Activated CD4-positive, alpha-beta T cell treated with anti-CD3 and anti-CD28 coated beads, Interleukin-10, Interleukin-2, amounts not matched to agents 100 ng/mL and 50 ng/mL, durations not matched to agents 16 hours and 8 hours (primary cell): ENCODE data around the gene IGFBP2.

ENCODE experiments used
- DNase-seq: peaks from one replicate; pipeline ENCODE4 v3.0.0-alpha.2; 2020

Gene IGFBP2

DNA sequence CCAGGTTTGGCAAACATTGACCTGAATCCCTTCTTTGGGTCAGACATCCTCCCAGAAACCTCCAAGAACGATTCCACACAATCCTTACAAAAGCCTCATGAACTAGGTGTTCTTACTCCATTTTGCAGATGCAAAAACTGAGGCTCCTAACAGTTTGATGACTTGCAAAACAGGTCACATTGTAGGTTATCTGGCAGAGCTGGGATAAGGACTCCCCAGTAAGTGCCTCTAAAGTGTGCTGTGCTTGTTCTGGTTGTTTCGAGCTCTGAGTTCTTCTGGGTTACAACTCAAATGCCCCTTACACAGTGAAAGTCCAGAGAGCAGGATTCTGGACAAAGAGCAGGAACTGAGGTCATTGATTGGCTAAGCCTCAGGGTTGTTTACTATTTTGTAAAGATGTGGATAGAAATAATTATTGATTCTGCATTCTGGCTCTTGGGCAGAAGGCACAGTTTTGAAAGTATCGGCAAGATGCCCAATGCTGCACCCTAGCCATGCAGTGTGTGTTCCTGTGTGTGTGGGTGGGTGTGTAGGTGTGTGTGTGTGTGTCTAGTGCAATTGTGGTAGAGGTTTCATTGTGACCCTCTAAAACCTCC, 17.0 kb upstream of the IGFBP2 start:
- DNase-seq, result no peak

DNA sequence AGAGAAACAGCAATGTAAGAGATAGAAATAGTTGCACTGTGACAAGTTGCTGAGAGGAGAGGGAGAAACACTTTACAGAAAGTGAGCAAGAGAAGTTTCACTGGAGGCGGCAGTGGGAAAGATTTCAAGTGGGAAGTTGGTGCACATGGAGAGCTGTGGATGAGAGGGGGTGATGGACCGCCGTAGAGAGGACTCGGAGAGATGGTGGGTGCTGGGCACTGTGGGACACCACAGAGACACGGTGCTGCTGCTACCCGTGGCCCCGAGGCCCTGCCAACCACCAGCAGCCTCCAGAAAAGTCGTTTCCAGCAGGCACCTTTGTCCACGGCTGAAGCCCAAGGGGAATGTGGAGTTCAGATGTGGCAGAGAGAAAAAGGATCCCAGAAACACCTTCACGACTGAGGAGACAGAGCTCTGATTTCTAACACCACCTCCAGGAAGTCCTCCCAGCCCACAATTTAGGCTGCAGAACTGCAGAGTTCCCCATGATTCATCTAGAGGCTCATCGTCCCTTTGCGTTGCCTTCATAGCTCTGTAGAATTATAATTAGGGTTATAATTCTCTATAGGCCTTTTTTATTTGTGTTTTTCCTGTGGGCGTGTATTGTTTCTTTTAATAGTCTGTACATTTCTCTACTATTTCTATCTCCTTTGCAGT, 15.9 kb upstream of the IGFBP2 start:
- DNase-seq, result no peak

DNA sequence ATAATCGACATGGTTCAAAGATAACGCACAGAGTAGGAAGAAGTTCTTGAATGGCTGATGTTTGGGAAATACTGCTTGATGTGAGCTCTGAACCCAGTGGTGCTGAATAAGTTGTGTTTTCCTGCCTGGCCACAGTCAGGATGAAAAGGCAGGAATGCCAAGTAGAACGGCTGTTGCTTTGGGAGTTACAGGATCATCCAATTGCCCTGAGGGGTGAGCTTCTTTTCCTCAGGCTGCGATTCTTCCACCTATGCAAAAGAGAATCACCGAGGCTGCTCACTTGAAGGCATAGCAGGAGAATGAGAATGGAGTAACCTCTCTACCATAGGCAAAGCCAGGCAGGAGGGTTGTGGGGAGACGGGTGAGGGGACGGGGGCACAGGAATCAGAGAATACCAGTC, 14.4 kb upstream of the IGFBP2 start:
- no peak for DNase-seq

DNA sequence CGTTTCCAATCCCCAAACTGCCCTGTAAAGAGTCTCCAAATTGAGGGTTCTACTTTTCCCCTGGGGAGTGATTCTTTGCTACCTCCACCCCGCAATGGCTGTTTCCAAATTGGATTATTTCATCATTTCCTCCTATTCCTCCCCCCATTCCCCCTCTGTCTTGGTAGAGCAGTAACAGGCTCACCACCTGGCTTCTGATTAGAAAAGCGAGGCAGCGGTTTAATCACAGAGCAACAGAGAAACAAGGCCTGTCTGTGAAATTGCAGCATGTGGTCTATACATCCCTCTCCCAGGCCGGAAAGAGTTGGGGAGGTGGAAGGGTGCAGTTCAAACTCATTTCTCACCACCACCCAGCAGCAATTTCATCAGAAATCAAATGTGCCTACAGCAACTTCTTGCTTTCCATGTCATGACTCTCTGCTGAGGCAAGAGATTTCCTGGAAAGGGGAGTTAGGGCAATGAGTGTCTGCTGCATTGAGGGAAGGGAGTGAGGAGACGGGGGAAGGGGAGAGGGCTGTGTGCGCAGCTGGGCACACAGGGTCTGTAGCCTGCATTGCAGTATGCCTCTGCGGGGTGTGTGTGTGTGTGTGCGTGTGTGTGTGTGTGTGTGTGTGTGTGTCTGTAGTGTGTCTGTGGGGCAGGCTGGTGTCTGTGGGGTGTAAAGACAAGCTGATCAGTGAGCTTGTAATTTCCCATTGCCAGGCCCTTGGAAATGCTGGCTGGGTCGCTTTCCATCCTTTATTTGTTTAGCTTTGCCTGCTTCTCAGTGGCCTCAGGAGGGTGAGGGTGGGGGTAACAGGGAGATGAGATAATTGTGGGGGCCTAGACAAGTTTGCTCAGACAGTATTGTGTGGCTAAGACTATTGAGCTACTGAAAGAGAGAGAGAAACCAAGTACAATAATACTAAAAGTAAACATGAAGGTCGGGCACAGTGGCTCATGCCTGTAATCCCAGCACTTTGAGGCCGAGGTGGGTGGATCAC, 13.5 kb upstream of the IGFBP2 start:
- peak; percentile 2 for DNase-seq

DNA sequence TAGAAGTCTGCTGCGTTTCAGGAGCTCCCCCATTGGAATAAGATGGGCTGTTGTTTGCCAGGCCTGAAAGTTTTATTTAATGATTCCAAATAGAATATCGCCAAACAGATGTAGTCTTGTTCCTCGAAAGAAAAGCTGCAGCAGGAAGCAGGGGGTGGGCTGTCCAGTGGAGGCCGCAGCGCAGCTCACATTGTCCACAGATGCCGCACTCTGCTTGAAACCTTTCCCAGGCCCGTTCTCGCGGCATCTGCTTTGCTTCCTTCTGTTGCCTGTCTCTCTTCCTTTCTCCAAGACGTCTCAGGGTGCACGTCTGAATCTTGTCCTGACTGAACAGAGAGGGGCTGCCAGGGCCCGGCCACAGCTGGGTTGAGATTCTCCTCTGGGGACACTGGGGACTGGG, 12.4 kb upstream of the IGFBP2 start:
- no peak for DNase-seq

DNA sequence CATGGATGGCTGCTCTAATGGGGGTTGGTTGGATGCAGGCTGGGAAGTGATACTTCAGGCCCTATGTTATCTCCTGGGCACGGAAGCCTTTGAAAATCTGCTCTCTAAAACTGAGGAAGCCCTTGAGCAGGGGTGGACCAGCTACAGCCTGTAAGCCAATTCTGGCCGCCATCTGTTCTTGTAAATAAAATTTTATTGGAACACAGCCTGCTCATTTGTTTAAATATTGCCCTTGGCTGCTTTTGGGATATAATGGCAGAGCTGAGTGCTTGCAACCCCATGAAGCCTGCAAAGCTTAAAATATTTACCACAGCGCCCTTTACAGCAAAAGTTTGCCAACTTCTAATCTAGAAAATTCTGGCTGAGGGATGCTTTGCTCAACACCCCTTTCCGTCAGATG, 11.9 kb upstream of the IGFBP2 start:
- DNase-seq, result no peak

DNA sequence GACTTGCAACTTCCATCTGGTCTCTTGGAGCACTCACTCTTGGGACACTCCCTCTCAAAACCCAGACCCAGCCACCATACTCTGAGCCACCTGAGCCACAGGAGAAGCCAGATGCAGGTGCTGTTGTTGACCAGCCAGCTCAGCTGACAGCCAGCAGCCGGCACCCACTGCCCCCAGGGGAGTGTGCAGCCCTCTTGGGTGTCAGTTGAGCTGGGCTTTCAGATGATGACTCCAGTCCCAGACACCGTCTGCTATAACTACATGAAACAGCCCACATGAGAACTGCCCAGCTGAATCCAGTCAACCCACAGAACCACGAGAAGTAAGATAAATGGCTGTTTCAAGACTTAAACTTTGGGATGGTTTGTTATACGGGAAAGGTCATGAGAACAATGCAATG, 10.7 kb upstream of the IGFBP2 start:
- DNase-seq, result no peak

DNA sequence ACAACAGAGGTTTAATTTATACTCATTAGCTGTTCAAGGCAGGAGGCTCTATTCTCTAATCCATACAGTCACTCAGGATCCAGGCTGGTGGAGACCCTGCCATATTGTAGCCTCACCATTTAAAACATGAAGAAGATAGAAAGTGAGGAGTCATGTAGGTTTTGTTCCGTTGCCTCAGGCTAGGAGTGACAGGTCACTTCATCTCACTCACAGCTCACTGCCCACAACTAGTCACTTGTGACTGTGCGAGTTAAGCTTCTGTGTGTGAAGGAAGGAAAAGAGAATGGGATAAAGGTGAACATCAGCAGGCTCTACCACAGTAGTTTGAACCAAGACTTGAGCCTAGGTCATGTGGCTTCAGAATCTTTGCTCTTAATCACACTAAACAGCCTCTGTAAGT, 9.0 kb upstream of the IGFBP2 start:
- no peak for DNase-seq

DNA sequence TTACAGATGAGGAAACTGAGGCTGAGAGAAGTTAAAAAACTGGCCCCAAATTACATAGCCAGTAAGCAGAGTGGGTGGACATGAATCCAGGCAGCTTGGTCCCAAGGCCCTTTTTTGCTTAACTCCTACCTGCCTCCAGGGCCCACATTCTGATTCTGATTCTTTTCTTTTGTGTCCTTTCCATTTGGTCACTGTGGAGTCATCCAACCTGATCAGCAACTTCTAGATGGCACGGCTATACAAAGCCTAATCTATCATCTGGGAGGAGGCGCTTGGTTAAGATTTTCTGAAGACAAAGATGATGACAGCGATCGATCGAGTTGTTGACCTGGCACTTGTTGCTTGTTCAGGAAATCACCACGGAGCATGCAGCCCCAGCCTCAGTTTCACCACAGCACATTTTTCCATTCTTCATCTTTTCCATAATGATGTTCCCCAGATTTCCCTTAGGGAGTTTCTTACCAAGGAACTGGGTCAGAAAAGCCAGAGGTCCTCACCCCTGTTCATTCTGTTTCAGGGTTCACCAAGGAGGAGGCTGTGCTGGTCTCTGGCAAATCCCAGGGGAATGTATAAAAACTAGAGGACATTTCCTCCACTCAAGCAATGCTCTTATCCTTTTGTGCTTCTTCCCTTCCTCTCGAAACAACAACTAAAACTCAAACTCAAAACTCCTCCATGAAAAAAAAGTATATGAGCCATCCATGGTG, 6.9 kb upstream of the IGFBP2 start:
- DNase-seq, result no peak

DNA sequence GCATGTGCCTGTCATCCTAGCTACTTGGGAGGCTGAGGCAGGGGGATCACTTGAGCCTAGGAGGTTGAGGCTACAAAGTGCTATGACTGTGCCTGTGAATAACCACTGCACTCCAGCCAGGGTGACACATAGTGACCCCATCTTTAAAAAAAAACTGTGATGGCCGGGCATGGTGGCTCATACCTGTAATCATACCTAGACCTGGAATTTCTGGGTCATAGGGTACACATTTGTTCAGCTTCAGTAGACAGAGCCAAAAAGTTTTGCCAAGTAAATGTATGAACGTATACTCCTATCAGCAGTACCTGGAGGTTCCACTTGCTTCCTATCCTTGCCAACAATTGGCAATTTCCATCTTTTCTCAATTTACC, 6.4 kb upstream of the IGFBP2 start:
- DNase-seq, result no peak

DNA sequence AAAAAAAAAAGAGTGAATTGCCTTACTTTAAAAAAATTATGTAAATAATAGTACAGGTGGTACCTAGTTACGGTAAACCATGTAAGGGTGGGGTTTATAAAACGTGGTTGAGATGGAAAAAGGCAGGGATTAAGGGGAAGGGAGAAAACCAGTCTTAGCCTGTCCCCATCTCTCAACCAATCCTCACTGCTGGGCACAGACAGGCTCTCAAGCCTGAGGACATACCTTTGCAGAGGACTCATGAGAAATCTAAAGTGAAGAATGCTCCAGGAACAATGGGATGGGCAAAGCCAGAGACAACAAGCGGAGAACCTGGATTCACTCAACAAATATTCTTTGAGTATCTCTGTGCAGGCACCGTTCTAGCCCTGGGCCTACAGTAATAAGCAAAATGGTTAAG, 3.4 kb upstream of the IGFBP2 start:
- no peak for DNase-seq

DNA sequence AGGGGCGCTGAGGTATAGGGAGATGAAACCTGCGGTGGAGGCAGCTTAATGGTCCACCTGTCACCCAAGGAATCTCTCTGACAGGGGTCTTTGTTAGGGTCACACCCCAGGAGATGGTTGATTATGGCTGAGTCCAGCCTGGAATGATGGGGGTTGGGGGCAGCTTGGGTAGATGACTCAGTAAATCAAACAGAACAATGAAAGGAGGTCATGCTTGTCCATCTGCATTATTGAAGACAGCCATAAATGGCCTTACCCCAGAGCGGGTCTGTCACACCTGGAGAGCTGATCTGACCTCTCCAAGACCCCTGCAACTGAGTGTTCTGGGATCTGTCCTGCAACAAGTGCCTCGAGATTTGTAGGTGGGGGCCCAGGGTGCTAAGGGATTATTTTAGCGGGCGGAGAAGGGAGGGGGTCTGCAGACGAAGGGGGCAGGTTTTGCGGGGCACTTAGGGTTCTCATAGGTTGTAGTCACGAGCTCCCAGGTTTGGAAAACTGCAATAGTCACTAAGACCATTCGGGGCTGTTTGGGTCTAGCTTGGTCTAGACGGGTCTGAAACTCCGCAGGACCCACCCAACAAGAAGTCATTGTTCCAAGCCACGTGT, 771 bp upstream of the IGFBP2 start:
- DNase-seq, result no peak

DNA sequence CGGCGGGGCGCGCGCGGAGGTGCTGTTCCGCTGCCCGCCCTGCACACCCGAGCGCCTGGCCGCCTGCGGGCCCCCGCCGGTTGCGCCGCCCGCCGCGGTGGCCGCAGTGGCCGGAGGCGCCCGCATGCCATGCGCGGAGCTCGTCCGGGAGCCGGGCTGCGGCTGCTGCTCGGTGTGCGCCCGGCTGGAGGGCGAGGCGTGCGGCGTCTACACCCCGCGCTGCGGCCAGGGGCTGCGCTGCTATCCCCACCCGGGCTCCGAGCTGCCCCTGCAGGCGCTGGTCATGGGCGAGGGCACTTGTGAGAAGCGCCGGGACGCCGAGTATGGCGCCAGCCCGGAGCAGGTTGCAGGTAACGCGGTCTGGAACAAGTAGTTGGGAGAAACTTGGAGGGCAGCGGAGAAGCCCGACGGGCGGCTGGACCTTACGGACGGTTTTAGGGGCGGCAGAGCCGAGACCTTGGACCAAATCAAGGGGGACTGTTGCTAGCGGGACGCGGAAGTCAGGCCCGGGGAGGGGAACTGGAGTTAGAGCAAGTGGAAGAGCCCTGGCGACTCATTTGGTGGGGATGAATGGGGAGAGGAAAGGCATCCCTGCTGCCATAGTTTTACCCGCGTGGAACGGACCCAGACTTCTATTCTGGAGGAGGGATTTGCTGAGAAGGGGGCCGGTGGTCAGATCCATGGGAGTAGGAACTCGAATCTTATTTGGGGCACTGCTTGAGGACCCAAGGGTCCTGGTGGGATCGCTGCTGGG, 573 bp downstream of the IGFBP2 start:
- no peak for DNase-seq

DNA sequence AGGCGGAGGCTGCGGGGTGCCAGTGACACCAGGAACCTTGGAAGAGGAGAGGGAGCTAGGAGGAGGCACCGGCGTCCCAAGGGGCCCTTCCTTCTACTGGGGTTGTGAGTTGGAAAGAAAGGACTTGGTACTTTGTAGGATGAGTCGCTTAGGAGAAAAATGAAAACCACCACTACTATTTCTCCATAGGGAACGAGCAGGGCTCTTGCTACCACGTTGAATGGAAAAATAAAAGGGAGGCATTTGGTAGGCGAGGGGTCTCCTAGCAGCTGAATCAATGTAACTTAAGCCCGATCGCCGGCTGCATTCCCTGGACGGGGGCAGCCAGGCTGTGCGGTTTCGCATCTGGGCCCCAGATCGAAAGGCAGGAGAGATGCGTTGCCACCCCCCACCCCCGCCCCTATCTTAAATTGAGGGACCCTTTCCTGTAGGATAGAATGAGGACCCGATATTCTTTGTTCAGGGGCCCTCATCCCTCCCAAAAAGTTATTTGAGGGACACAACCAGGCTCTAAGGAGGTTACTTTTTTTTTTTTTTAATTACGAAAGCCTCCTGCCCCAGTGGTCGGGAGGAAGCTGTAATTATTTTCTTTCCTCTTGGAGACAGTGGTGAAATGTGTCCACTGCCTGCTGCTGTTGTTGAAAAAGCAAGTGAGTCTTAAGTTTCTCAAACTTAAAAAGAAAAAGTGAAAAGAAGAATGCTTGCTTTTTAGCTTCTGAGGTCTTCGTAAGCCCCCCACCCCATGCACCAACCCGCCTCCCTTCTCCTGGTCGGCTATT, 1.3 kb downstream of the IGFBP2 start:
- no peak for DNase-seq

DNA sequence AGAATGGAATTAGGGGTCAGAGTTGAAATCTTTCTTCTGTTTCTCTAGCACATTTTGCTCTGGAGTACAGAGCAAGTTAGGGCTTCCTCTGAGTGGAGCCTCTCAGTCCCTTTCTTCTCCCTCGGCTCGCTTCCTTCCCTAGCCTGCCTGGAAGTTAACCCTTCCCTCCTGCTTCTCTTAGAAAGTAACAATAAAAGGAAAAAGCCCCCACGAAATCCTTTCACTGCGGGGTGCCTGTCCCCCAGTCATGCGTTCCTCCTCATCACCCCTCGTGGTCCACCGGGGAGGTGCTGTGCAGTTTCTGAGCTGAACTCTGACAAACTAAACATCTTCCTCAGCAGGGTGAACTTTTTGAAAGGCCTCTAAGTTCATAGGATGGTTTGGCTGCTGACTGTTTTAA, 2.0 kb downstream of the IGFBP2 start:
- DNase-seq, result no peak

DNA sequence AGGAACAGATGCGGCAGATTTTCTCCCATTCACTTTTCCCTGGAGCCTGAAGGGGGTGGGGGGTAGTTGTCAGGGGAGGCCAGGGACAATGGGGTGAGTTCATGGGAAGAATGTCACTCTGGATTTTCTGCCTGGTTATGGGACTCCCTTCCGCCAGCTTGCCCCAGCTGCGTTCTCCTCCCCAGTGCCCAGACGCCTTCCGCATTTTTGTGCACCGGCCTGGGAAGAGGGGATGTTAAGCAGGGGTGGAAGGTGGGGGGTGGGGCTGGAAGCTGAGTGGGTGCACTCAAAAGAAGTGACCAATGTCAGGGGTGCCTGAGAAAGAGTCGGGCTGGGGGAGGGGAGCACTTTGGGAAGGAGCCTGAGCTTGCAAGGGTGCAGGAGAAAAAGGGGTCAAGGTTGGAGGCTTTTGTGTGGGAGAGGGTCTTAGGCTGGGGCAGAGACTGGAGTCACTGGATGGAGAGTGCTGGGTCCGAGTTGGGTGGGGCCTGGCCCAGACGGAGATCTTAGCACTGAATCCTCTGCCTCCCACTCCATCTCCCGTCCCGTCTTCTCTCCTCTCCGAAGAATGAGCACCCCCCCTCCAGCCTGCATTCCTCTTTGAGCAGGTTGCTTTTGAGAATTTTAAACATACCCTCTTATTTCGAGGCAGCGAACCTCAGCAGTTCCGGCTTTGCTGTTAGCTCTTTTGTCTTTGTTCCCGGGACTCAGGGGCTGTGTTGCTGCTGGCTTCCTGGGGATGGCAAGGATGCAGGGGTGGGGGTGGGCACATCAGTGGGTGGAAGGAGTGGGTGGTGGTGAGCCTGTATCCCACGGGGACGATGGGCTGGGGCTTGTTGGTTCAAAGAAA, 2.7 kb downstream of the IGFBP2 start:
- no peak for DNase-seq

DNA sequence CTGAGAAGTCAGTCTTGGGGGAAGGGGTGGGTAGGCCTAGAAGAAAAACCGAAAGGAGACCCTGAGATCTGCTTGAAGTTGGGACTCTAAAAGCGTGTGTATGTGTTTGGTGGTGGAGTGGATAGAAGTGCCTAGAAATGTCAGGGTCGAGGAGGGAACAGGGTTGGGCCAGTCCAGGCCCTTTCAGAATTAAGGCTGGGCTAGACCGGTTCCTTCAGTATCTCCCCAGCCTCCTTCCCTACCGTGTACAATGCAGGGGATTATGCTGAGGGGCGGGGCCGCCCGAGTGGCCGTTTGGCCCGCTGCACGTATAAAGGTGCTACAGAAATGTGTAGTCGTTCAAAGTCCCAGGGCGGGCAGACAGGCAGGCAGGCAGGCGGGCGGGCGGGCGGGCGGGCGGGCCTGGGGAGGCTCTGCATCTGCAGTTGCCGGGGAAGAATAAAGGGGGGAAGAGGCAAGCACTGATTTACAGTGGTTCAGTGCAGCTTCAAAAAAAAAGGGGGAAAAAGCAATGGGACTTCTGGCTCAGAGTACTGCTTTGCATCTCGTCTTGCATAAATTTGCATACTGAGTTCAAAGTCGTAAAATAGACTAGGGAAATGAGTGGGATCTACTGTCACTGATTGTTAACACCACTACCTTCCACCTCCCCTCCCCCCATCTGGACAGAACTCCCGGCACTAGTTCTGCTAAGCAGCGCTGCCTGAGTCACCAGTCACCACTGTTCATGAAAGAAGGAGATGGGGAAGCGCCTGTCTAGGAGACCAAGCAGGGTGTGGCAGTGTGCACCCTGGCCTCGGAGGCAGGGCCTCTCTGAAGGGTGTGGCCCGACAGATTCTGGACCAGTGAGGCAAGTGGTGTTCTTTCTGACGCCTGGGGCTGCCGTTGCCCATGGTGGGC, 3.6 kb downstream of the IGFBP2 start:
- no peak for DNase-seq

DNA sequence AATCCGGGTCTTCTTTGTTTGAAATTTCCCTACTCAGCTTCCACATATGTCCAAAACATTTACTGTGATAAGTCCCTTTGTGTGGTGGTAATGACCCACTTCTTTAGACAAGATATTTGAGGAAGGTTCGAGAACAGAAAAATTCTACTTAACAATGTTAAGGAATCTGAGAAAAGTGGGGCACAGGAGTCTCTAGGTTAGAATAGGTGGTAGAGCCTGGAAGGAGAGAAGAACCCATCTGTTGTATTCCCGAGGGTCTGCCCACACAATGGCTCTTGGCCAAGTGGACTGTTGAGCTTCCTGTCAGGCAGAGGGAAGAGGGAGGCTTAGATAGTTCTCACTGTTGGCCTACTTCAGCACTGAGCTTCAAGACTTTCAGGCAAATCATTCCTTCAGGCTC, 4.3 kb downstream of the IGFBP2 start:
- no peak for DNase-seq

DNA sequence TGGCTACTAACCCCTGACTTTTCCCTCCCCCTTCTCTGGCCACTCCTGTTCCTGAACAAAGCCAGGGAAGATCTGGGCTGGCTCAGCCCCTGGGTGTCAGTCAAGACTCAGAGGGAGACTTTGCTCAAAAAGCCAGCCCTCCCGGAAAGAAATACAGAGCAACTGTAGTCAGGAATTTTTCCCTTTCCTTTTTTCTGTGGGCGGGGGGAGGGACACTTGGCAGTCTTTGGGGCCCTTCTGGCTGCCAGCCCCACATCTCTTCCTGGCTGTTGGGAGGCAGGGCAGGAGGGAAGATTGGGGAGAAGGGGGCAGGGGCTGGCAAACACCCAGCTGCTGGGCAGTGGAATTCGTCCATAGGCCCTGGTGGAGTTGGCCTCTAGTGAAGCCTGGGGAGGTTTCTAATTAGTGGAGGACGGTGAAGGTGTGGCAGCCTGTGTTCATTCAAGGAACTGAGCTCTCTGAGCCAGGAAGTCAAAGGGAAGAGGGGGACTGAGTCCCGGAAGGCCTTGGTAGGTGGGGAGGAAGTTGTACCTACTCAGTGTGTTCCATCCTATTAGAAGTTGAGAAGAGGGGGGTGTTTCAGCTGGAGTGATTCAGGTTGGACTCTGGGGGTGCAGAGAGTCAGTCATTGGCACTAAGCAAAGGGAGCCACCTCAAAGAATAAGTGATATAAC, 10.9 kb downstream of the IGFBP2 start:
- no peak for DNase-seq
